PFSK-1 (cell line): ENCODE results near the gene CPT1A.

Source experiments
- POLR2AphosphoS5 ChIP-seq: IDR thresholded peaks from 2 replicates; pipeline ENCODE4 v1.6.1; 2012; ENCODE audit warnings: low read depth, mild to moderate bottlenecking, control low read depth, low read length, moderate library complexity
- SIN3A ChIP-seq: IDR thresholded peaks from 2 replicates; pipeline ENCODE4 v1.6.1; 2012; ENCODE audit warnings: mild to moderate bottlenecking, low read length, moderate library complexity, borderline replicate concordance; ENCODE audit not compliant: insufficient read depth
- TF ChIP-seq, protein P1 (sequence below), 2 experiments: IDR thresholded peaks; 2 replicates each; pipeline versions ENCODE4 v1.6.1 to v1.8.0; 2011 to 2012; ENCODE audit warnings: low read depth in 2 of 2, low read length in 2 of 2, control low read depth in 1 of 2, inconsistent platforms in 1 of 2, mild to moderate bottlenecking in 1 of 2, moderate library complexity in 1 of 2; ENCODE audit not compliant: insufficient read depth in 1 of 2

DNA sequence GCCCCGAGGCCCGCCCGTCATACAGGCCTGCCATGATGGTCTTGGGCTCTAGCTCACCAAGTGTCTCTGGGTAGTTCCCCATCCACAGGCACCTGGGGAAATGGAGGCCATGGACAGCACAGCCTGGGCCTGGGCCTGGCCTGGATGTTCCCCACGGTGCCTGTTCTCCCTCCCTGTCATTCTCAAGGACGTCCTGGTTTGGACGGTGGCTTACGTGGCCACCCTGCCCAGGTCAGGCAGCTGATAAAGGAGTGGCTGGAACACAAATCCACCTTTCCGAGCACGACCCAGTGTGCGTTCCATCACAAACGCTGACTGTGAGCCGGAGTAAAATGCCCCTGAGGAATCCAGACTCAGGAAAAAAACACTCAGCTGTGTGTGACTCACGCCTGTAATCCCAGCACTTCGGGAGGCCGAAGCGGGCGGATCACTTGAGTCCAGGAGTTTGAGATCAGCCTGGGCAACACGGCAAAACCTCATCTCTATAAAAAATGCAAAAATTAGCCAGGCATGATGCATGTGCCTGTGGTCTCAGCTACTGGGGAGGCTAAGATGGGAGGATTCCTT lies 49.2 kb downstream of the CPT1A start:
- TF ChIP-seq SIN3A (no peak), POLR2AphosphoS5 (no peak)
- TF ChIP-seq, protein P1, sequence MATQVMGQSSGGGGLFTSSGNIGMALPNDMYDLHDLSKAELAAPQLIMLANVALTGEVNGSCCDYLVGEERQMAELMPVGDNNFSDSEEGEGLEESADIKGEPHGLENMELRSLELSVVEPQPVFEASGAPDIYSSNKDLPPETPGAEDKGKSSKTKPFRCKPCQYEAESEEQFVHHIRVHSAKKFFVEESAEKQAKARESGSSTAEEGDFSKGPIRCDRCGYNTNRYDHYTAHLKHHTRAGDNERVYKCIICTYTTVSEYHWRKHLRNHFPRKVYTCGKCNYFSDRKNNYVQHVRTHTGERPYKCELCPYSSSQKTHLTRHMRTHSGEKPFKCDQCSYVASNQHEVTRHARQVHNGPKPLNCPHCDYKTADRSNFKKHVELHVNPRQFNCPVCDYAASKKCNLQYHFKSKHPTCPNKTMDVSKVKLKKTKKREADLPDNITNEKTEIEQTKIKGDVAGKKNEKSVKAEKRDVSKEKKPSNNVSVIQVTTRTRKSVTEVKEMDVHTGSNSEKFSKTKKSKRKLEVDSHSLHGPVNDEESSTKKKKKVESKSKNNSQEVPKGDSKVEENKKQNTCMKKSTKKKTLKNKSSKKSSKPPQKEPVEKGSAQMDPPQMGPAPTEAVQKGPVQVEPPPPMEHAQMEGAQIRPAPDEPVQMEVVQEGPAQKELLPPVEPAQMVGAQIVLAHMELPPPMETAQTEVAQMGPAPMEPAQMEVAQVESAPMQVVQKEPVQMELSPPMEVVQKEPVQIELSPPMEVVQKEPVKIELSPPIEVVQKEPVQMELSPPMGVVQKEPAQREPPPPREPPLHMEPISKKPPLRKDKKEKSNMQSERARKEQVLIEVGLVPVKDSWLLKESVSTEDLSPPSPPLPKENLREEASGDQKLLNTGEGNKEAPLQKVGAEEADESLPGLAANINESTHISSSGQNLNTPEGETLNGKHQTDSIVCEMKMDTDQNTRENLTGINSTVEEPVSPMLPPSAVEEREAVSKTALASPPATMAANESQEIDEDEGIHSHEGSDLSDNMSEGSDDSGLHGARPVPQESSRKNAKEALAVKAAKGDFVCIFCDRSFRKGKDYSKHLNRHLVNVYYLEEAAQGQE (IDR thresholded peaks at IDR 0.05; ENCODE audit: insufficient read depth in 1 of 2, low read depth in 2 of 2, low read length in 2 of 2), result no peak
